NCI-H2227 (cell line): ENCODE measurements around the gene ZNF593OS.

Experiments used
- DNase-seq: peaks from one replicate; lab custom pipeline; 2025; ENCODE audit not compliant: unreplicated experiment; lab: John Stamatoyannopoulos, UW

Gene ZNF593OS

GRCh38 chr1:26127235-26128163 lies 44.1 kb downstream of the ZNF593OS start:
- DNase-seq = no peak

GRCh38 chr1:26126321-26127084 lies 45.1 kb downstream of the ZNF593OS start:
- DNase-seq = peak; percentile 89

- DNase-seq = no peak
Measured at GRCh38 chr1:26125946-26126320, 45.7 kb downstream of the ZNF593OS start.

- DNase-seq = no peak
Measured at GRCh38 chr1:26125382-26125781, 46.2 kb downstream of the ZNF593OS start.

DNA sequence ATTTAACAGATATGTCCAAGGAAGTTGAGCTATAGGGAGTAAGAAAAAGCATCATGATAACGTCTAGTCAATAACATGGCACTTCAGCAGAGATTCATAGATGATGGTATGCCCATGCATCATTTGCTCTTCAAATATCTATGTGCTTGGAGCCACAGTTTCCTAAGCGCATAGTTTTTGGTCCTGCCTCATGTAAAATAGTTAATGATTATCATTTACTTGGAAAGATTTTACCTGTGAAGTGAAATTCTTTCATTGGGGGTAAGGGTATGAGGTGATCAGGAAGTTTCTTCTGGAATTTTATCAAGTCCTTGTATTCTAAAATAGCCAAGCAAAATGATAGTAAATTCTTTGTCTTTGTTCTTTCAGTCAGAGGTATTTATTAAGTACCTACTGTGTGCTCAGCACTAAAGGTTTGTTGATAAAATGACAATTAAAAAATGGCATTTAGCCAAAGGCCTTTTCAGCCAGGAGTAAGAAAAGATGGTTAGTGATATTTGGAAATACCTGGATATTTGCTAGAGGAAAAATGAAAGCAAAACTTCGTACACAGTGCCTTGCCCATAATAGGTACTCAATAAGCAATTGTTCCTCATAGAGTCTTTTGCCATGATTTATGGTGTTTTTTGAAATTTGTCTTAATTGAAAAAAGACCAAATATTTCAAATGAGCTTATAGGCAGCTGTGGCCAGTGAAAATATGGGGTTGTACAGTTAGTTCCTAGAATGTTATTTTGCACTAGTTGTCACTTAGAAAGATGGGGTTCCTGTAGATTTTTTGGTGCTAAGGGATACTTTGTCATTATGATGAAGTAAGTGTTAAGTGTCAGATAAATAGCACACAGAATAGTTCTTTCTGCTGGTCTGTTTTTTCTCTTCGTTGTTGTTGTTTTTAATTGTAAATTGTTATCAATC lies 47.0 kb downstream of the ZNF593OS start:
- no peak for DNase-seq

DNA sequence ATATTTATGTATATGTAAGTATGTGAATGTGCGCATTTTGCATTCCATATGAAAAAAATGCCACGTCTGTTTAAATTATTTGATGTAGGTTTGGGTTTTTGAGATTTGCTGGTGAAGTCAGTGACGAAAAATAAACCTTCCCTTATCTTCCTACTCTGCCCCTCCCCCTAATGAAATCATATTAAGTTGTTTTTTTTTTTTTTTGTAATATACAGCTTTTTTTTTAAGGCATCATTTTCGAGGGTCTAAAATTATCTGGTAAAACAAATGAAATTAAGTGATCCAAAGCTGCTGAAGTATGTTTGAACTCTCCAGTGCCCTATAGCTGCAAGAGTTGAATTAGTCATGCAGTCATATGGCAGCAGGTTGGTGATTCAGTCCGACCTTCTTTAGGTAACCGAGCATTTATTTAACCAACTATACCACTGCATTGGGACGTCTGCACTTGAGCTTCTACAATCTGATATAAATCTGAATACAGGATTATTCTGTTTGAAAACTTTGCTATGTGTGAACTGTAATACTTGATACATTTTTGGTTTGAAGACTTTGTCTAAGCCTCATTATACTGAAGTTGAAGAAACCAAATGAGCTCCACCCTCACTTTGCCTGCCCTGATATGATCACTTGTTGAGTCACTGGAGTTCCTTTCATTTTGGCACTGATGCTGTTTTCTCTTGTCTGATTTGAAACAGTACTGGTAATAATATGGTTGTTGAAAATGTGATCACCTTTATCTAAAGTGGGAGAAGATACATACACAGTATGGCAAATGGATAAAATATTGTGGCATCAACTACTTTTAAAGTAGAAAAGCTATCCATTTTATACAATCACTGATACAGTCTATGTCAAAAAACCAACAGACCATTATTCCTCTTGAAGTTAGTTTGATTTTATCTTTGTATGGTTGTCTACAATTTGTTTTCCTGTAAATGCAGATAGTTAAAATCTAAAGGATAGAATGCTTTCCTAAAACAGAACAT lies 48.4 kb downstream of the ZNF593OS start:
- DNase-seq = no peak

DNA sequence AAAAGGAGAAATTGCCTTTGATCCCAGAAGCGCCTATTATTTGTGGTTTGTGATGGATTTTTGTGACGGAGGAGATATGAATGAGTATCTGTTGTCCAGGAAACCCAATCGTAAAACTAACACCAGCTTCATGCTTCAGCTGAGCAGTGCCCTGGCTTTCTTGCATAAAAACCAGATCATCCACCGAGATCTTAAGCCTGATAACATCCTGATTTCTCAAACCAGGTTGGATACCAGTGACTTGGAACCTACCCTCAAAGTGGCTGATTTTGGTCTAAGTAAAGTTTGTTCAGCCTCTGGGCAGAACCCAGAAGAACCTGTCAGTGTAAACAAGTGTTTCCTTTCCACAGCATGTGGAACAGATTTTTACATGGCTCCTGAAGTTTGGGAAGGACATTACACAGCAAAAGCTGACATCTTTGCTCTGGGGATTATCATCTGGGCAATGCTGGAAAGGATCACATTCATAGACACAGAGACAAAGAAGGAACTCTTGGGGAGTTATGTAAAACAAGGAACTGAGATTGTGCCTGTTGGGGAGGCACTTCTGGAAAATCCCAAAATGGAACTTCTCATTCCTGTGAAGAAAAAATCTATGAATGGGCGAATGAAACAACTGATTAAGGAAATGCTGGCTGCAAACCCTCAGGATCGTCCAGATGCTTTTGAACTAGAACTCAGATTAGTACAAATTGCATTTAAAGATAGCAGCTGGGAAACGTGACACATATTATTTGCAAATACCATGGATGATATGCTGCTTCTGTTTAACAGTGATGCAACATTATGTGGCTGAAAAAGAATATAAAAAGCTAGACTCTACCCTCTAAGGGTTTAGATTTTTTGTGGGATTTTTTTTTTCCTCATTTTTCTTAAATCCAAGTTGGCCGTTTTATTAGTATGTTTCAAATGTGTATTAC lies 49.5 kb downstream of the ZNF593OS start:
- DNase-seq = no peak

DNA sequence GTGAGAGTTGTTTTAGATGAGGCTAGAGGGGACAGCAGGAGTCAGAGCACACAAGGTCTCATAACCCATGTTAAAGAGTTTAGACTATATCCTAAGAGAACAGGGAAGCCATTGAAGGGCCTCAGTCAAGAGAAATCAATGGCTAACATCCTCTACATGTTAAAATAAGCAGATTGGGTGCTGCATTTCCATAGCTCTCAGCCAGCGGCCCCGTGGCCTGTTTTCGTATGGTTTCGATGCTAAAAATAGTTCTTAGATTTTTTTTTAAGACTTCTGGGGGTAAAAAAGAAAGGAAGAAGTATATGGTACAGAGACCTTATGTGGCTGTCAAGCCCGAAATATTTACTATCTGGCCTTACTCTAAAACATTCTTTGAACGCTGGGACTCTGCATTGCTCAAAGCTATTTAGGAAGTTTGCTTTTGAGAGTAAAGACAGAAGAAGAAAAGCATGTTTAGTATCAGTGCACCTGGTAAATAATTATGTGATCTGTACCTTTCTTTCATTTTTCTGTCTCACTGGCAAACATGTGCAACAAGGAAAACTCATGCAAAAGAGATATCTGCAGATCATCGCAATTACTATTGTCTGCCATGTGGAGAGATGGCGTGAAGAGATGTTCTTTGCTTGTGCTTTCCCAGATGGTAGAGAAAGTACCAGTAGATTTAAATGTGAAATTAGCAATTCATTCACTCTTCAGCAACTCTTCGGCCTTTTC lies 51.6 kb downstream of the ZNF593OS start:
- no peak for DNase-seq
